B cell (primary cell): ENCODE data around the gene PPFIA2. TPM values are rescaled to one million over a fixed set of nuclear protein-coding genes. Genes with fewer than 3 reads are reported as not detected.

Experiments
- ATAC-seq: fragments of 200-7000 bp; cut with Tn5 transposase; one replicate; pipeline ENCODE4 v1.10.0; 2021; ENCODE audit warnings: low read depth, mild to moderate bottlenecking, moderate number of reproducible peaks, moderate library complexity
- CTCF ChIA-PET: fragments of 350-600 bp; sonication (Branson Sonifier 250); formaldehyde crosslinking; loops from one replicate; lab custom pipeline; 2021; ENCODE audit warnings: antibody characterized with exemption, inconsistent platforms; lab: Charles Lee
- POLR2A ChIA-PET: fragments of 350-600 bp; sonication (Branson Sonifier 250); formaldehyde crosslinking; loops from one replicate; lab custom pipeline; 2021; ENCODE audit warnings: antibody characterized with exemption; lab: Charles Lee
- DNase-seq: peaks from one replicate; pipeline ENCODE4 v3.0.0; 2013
- H2AFZ ChIP-seq: 2 replicates; pipeline ENCODE4 v1.6.1; 2012; ENCODE audit warnings: mild to moderate bottlenecking, low read depth, low read length; ENCODE audit not compliant: insufficient read depth, poor library complexity, severe bottlenecking
- H3K27ac ChIP-seq, 2 donors: 1 replicate in 1 of 2; 2 replicates in 1 of 2; pipeline ENCODE4 v1.5.1; 2012 to 2013; ENCODE audit warnings: low read length in 2 of 2, mild to moderate bottlenecking in 2 of 2, moderate library complexity in 1 of 2
- H3K27me3 ChIP-seq, 4 experiments: fragments of 200-600 bp in 1 of 4; sonication (generic) in 1 of 4; replicated peaks in 1 of 4; 1 replicate in 2 of 4; 2 replicates in 2 of 4; pipeline versions ENCODE4 v1.6.1 to v1.7.0; 2013 to 2016; ENCODE audit warnings: low read length in 3 of 4, mild to moderate bottlenecking in 2 of 4, mixed read lengths in 1 of 4, moderate library complexity in 1 of 4; ENCODE audit not compliant: insufficient read depth in 4 of 4, control insufficient read depth in 3 of 4; ENCODE audit errors: control extremely low read depth in 1 of 4
- H3K36me3 ChIP-seq, 2 experiments: replicated peaks in 1 of 2; 1 replicate in 1 of 2; 2 replicates in 1 of 2; pipeline versions ENCODE4 v1.6.1 to v1.7.1; 2013; ENCODE audit warnings: low read length in 1 of 2; ENCODE audit not compliant: insufficient read depth in 2 of 2, control insufficient read depth in 1 of 2; ENCODE audit errors: control extremely low read depth in 1 of 2, extremely low read depth in 1 of 2
- H3K4me1 ChIP-seq, 2 donors: fragments of 200-600 bp in 1 of 2; sonication (generic) in 1 of 2; 1 replicate in 1 of 2; 2 replicates in 1 of 2; pipeline versions ENCODE4 v1.5.1 to v1.6.1; 2013 to 2017; ENCODE audit warnings: low read length in 2 of 2; ENCODE audit not compliant: control insufficient read depth in 2 of 2, insufficient read depth in 2 of 2
- H3K4me2 ChIP-seq: replicated peaks from 2 replicates; pipeline ENCODE3; 2012; ENCODE audit warnings: mild to moderate bottlenecking, low read depth, low read length; ENCODE audit not compliant: poor library complexity, severe bottlenecking
- H3K4me3 ChIP-seq, 5 experiments: fragments of 200-600 bp in 1 of 5; sonication (generic) in 1 of 5; 1 replicate in 3 of 5; 2 replicates in 2 of 5; pipeline versions ENCODE4 v1.5.1 to v1.7.0; 2011 to 2016; ENCODE audit warnings: low read length in 4 of 5, mild to moderate bottlenecking in 4 of 5, low read depth in 2 of 5, control low read depth in 1 of 5, moderate library complexity in 1 of 5; ENCODE audit not compliant: insufficient read depth in 1 of 5; ENCODE audit errors: control extremely low read depth in 1 of 5, extremely low read depth in 1 of 5
- H3K79me2 ChIP-seq: fragments of 200-600 bp; sonication (generic); one replicate; pipeline ENCODE4 v1.6.0; 2016; ENCODE audit warnings: low read length; ENCODE audit not compliant: control insufficient read depth, insufficient read depth
- H3K9ac ChIP-seq: fragments of 200-600 bp; sonication (generic); 2 replicates; pipeline ENCODE4 v1.6.1; 2017; ENCODE audit warnings: mild to moderate bottlenecking, low read length, moderate library complexity
- H3K9me3 ChIP-seq, 3 donors: one replicate each; pipeline versions ENCODE4 v1.6.1 to v1.7.1; 2013; ENCODE audit warnings: low read length in 2 of 3; ENCODE audit not compliant: control insufficient read depth in 2 of 3, insufficient read depth in 1 of 3; ENCODE audit errors: control extremely low read depth in 1 of 3
- H4K20me1 ChIP-seq: 2 replicates; pipeline ENCODE4 v1.6.0; 2012; ENCODE audit warnings: mild to moderate bottlenecking, low read length; ENCODE audit not compliant: insufficient read depth, control insufficient read depth, poor library complexity, severe bottlenecking
- H3K27ac Mint-ChIP-seq: one replicate; pipeline ENCODE4 v1.8.0; 2021; ENCODE audit warnings: mixed read lengths
- H3K27me3 Mint-ChIP-seq: one replicate; pipeline ENCODE4 v1.8.0; 2021; ENCODE audit warnings: mixed read lengths
- H3K4me1 Mint-ChIP-seq: one replicate; pipeline ENCODE4 v1.8.0; 2021; ENCODE audit warnings: mixed read lengths
- H3K4me3 Mint-ChIP-seq: one replicate; pipeline ENCODE4 v1.8.0; 2021; ENCODE audit warnings: mixed read lengths
- H3K9me3 Mint-ChIP-seq: one replicate; pipeline ENCODE4 v1.8.0; 2022; ENCODE audit warnings: mixed read lengths; ENCODE audit not compliant: insufficient read depth
- EZH2 ChIP-seq: IDR thresholded peaks from 2 replicates; pipeline ENCODE4 v1.6.1; 2012; ENCODE audit warnings: borderline replicate concordance, low read depth, mild to moderate bottlenecking, moderate library complexity, low read length; ENCODE audit not compliant: insufficient read depth, poor library complexity, severe bottlenecking
- WGBS: methylation state at CpG from one replicate; pipeline ENCODE4 v1.1.5; 2013; ENCODE audit warnings: missing lambda C conversion rate; ENCODE audit not compliant: insufficient coverage; 5-methylcytosine and 5-hydroxymethylcytosine counted together
- intact Hi-C: fragments of 100-400 bp; cut with micrococcal nuclease; formaldehyde crosslinking; loops from one replicate; pipeline ENCODE4 v1.10.0; 2022
- polyA plus RNA-seq: library from polyadenylated mRNA; depleted of rRNA; stranded (reverse); fragments of >200 nt; gene quantifications from 2 replicates; pipeline ENCODE4 v1.2.3, GENCODE V29; 2012
- total RNA-seq, 2 donors: library from RNA; stranded (reverse); fragments of 120-200 nt in 1 of 2; gene quantifications; 1 replicate in 1 of 2; 2 replicates in 1 of 2; pipeline versions ENCODE4 v1.2.3 to v1.2.4, GENCODE V29; 2013 to 2022
- TF ChIP-seq, protein P1 (sequence below): fragments of 200-600 bp; IDR thresholded peaks from one replicate; pipeline ENCODE4 v1.8.0; 2022; ENCODE audit warnings: antibody characterized with exemption, mild to moderate bottlenecking

Gene PPFIA2
- total and polyA plus RNA-seq, 2 donors (not counting 1 experiment from before 2014, with no cell fraction given), result not detected

DNA sequence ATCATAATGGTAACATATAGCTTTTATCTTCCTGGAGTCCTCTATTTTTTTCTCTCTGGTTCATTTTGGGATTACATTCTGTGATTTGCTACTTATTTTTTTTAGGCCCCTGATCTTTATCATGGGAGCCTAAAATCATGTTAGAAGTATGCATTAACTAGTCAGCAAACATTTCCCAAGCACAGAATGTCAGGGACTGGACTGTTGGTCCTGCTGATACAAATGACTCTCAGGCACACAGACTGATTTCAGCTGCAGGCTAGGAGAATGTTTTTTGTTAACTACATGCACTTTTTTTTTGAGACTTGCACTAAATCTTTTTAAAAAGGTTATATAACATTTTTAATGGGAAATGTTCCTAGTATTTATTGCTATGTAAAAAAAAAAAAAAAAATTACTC is 550.1 kb downstream of the PPFIA2 start:
- Histone ChIP-seq H3K4me2 (no peak overlapping the region), H2AFZ (no peak overlapping the region), H3K27ac (no peak overlapping the region), H3K79me2 (no peaks in the 10 kb centered on the region), H3K27me3 (no peaks in the 10 kb centered on the region), H3K9me3 (no peaks in the 10 kb centered on the region), H3K9ac (no peak overlapping the region), H3K36me3 (no peaks in the 10 kb centered on the region), H3K4me1 (no peaks in the 10 kb centered on the region), H4K20me1 (no peaks in the 10 kb centered on the region), H3K4me3 (no peak overlapping the region)
- H3K27me3 Mint-ChIP-seq, result no peaks in the 10 kb centered on the region
- H3K4me3 Mint-ChIP-seq, result no peak overlapping the region
- H3K4me1 Mint-ChIP-seq, result no peaks in the 10 kb centered on the region
- H3K27ac Mint-ChIP-seq, result no peak overlapping the region
- H3K9me3 Mint-ChIP-seq, result no peaks in the 10 kb centered on the region
- intact Hi-C loops, result no loop called here
- POLR2A ChIA-PET, result no interaction called here
- no peak for DNase-seq
- CTCF ChIA-PET, result no interaction called here
- TF ChIP-seq, protein P1, sequence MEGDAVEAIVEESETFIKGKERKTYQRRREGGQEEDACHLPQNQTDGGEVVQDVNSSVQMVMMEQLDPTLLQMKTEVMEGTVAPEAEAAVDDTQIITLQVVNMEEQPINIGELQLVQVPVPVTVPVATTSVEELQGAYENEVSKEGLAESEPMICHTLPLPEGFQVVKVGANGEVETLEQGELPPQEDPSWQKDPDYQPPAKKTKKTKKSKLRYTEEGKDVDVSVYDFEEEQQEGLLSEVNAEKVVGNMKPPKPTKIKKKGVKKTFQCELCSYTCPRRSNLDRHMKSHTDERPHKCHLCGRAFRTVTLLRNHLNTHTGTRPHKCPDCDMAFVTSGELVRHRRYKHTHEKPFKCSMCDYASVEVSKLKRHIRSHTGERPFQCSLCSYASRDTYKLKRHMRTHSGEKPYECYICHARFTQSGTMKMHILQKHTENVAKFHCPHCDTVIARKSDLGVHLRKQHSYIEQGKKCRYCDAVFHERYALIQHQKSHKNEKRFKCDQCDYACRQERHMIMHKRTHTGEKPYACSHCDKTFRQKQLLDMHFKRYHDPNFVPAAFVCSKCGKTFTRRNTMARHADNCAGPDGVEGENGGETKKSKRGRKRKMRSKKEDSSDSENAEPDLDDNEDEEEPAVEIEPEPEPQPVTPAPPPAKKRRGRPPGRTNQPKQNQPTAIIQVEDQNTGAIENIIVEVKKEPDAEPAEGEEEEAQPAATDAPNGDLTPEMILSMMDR, result no peak
- TF ChIP-seq EZH2, result no peak
- ATAC-seq, result no peak

DNA sequence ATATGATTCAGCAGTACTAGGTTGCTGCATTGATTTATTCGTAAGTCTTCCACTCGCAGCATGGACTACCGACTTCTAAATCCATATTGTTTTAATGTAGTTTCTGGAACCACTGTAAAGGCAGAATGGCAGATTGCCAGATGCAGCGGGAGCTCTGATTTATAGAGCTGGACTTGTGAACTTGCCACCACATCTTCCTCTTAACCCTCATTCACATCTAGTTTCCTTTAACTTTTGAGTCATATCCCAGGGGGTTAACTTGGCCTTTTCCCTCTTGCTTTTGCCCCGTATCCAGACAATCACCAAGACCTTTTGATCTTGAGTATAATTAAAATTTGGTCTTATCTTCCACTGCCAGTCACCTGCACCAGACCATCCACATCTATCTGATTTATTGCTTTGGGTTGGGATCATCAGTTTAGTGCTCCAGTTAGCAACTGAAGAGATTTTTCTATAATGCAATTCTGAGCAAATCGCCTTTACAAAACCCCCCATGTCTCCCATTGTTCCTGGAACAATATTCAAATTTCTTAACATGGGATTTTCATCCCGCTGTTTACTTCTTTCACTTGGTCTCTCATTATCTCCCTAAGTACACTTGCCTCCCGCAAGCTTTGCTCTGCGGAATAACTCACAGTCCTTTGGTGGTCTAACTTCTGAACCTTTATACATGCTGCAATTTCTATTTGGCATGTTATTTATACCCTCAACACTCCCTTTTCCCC is 550.8 kb downstream of the PPFIA2 start:
- H3K9me3 Mint-ChIP-seq, result no peaks in the 10 kb centered on the region
- H3K27ac Mint-ChIP-seq, result no peak overlapping the region
- ChIA-PET POLR2A (no interaction called here), CTCF (no interaction called here)
- no peaks in the 10 kb centered on the region for H3K4me1 Mint-ChIP-seq
- no peak overlapping the region for H3K4me3 Mint-ChIP-seq
- no peaks in the 10 kb centered on the region for H4K20me1 ChIP-seq
- no peaks in the 10 kb centered on the region for H3K9me3 ChIP-seq
- DNase-seq (no peak), ATAC-seq (no peak)
- H2AFZ ChIP-seq, result no peak overlapping the region
- no peak for TF ChIP-seq EZH2
- TF ChIP-seq, protein P1, result no peak
- intact Hi-C loops, result no loop called here
- no peaks in the 10 kb centered on the region for H3K27me3 Mint-ChIP-seq
- H3K27ac ChIP-seq, result no peak overlapping the region
- no peaks in the 10 kb centered on the region for H3K79me2 ChIP-seq
- H3K4me3 ChIP-seq, result no peak overlapping the region
- no peak overlapping the region for H3K9ac ChIP-seq
- no peaks in the 10 kb centered on the region for H3K4me1 ChIP-seq
- no peak overlapping the region for H3K4me2 ChIP-seq
- no peaks in the 10 kb centered on the region for H3K27me3 ChIP-seq
- H3K36me3 ChIP-seq, result no peaks in the 10 kb centered on the region
- WGBS, result 79% methylated on average over 8 of the region's 9 CpGs
